Activated T-cell treated with anti-CD3 and anti-CD28 coated beads, Interleukin-2, amount 50 U/mL, for 4 hours (primary cell): ENCODE data around the gene CORO7. TPM values are rescaled to one million over a fixed set of nuclear protein-coding genes. Genes with fewer than 3 reads are reported as not detected.

Experiments
- ATAC-seq, 2 donors: fragments of 200-7000 bp; cut with Tn5 transposase; one replicate each; pipeline ENCODE4 v1.10.0; 2021
- DNase-seq: peaks from one replicate; pipeline ENCODE4 v3.0.0-alpha.2; 2020
- H3K27me3 Mint-ChIP-seq: one replicate; pipeline ENCODE4 v1.8.0; 2021; ENCODE audit warnings: low read depth, mixed read lengths
- H3K36me3 Mint-ChIP-seq: one replicate; pipeline ENCODE4 v1.8.0; 2022; ENCODE audit warnings: mixed read lengths; ENCODE audit not compliant: insufficient read depth
- H3K4me1 Mint-ChIP-seq: one replicate; pipeline ENCODE4 v1.8.0; 2021; ENCODE audit warnings: low read depth, mixed read lengths
- H3K4me3 Mint-ChIP-seq: one replicate; pipeline ENCODE4 v1.8.0; 2021; ENCODE audit warnings: mild to moderate bottlenecking, moderate library complexity, mixed read lengths
- H3K9me3 Mint-ChIP-seq: one replicate; pipeline ENCODE4 v1.8.0; 2021; ENCODE audit warnings: mixed read lengths
- total RNA-seq, 3 donors: library from RNA; stranded (reverse); gene quantifications; one replicate each; pipeline ENCODE4 v1.2.1, GENCODE V29; 2021

CORO7 gene
- total RNA-seq, 3 donors from 2014 or later, result 75.8 to 79.9 (median 76.4) TPM

- no peaks in the 10 kb centered on the region for H3K27me3 Mint-ChIP-seq
- H3K4me1 Mint-ChIP-seq, result peaks cover 10% of the 10 kb centered on the region
- DNase-seq, result no peak
- ATAC-seq, result no peak
- peaks cover 28% of the 10 kb centered on the region for H3K36me3 Mint-ChIP-seq
- H3K4me3 Mint-ChIP-seq, result no peak overlapping the region
- H3K9me3 Mint-ChIP-seq, result no peaks in the 10 kb centered on the region
Measured at GRCh38 chr16:4435337-4436067, 19.1 kb upstream of the CORO7 start.

- ATAC-seq (no peak), DNase-seq (no peak)
- H3K9me3 Mint-ChIP-seq, result no peaks in the 10 kb centered on the region
- peaks cover 30% of the 10 kb centered on the region for H3K36me3 Mint-ChIP-seq
- no peaks in the 10 kb centered on the region for H3K27me3 Mint-ChIP-seq
- H3K4me3 Mint-ChIP-seq, result no peak overlapping the region
- peaks cover 5% of the 10 kb centered on the region for H3K4me1 Mint-ChIP-seq
Measured at GRCh38 chr16:4433914-4434787, 17.8 kb upstream of the CORO7 start.

DNA sequence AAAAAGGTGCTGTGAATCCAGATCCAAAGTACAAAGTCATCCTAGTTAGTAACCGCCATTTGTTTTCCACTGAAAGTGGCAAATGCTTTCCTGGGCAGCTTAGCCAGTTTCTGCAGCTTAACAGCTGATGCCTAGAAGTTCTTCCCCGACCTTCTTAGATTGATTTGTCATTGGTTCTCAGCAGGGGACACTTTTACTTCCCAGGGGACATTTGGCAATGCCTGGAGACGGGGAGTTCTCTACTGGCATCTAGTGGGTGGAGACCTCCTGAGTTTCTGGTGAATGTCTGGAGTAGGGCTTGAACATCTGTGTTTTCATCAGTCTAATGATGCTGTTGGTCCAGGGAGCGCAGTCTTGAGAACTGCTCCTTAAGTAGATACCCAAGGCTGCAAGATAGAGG lies 16.8 kb upstream of the CORO7 start:
- peaks cover 34% of the 10 kb centered on the region for H3K36me3 Mint-ChIP-seq
- no peak overlapping the region for H3K4me3 Mint-ChIP-seq
- H3K27me3 Mint-ChIP-seq, result no peaks in the 10 kb centered on the region
- H3K9me3 Mint-ChIP-seq, result no peaks in the 10 kb centered on the region
- ATAC-seq (no peak), DNase-seq (no peak)
- H3K4me1 Mint-ChIP-seq, result peaks cover 9% of the 10 kb centered on the region

DNA sequence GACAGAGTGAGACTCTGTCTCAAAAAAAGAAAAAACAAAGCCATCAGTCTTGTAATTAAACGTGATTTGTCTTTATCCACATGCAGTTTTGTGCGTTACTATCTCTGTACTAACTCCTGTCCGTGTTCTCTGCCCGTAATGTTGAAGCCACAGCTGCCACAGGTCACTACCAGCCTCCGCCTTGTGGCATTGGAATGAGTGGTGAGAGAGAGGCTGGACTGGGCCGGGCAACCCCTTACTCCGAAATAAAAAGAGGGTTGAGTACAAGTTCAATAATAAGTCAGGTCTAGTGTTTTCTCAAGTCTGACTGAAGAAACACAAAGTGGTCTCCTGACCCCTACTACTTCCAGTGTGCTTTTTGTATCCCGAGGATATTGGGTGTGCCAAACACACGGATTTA lies 14.6 kb upstream of the CORO7 start:
- no peaks in the 10 kb centered on the region for H3K27me3 Mint-ChIP-seq
- H3K4me1 Mint-ChIP-seq, result peaks cover 22% of the 10 kb centered on the region
- H3K4me3 Mint-ChIP-seq, result no peak overlapping the region
- no peaks in the 10 kb centered on the region for H3K9me3 Mint-ChIP-seq
- ATAC-seq, result no peak
- H3K36me3 Mint-ChIP-seq, result peaks cover 28% of the 10 kb centered on the region
- DNase-seq, result no peak

GRCh38 chr16:4428500-4428899 lies 12.1 kb upstream of the CORO7 start:
- peaks cover 24% of the 10 kb centered on the region for H3K4me1 Mint-ChIP-seq
- H3K36me3 Mint-ChIP-seq, result peaks cover 17% of the 10 kb centered on the region
- no peak for ATAC-seq
- H3K27me3 Mint-ChIP-seq, result no peaks in the 10 kb centered on the region
- peak overlapping the region; percentile 58 for H3K4me3 Mint-ChIP-seq
- no peaks in the 10 kb centered on the region for H3K9me3 Mint-ChIP-seq
- DNase-seq, result no peak

GRCh38 chr16:4426722-4427372 lies 10.5 kb upstream of the CORO7 start:
- peak overlapping the region; percentile 97 for H3K4me3 Mint-ChIP-seq
- peaks cover 22% of the 10 kb centered on the region for H3K4me1 Mint-ChIP-seq
- no peak for DNase-seq
- H3K27me3 Mint-ChIP-seq, result no peaks in the 10 kb centered on the region
- peaks cover 14% of the 10 kb centered on the region for H3K36me3 Mint-ChIP-seq
- no peak for ATAC-seq
- H3K9me3 Mint-ChIP-seq, result no peaks in the 10 kb centered on the region

DNA sequence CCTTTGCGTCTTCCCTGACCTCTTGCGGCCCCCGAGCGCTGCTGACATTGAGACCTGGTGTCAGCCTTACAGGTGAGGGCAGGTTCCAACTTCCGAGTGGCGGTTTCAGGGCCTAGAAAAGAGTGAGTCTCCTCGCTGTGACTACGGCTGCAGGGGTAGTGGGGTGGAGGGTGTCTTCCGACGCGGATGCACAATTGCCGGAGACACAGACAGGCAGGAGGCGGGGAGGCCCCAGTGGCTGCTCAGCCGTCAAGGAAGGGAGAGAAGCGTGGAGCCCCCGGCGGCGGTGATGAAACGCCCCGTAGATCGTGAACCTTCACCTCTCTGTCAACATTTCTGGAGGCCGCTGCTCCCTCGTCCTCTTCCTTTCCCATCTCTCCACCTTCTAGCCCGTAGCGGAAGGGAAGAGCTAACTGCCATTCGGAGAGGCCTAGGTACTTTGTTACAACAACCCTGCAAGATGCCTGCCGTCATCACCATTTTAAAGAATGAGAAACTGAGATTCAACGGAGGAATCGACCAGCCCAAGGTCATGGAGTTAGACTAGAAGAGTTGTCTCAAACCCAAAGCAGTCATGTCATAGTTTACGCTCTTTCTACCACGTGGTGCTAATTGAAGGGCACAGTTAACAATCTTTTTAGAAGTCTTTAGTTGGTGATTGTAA lies 9.8 kb upstream of the CORO7 start:
- peak; percentile 45 to 52 for ATAC-seq
- Mint-ChIP-seq H3K36me3 (peaks cover 12% of the 10 kb centered on the region), H3K9me3 (no peaks in the 10 kb centered on the region), H3K4me3 (peak overlapping the region; percentile 97), H3K4me1 (peaks cover 22% of the 10 kb centered on the region), H3K27me3 (no peaks in the 10 kb centered on the region)
- peak; percentile 39 for DNase-seq

- ATAC-seq (peak; percentile 94), DNase-seq (peak; percentile 88)
- no peaks in the 10 kb centered on the region for H3K9me3 Mint-ChIP-seq
- peaks cover 10% of the 10 kb centered on the region for H3K36me3 Mint-ChIP-seq
- peak within 1 kb of the TSS; percentile 97 for H3K4me3 Mint-ChIP-seq
- peaks cover 22% of the 10 kb centered on the region for H3K4me1 Mint-ChIP-seq
- H3K27me3 Mint-ChIP-seq, result no peaks in the 10 kb centered on the region
Measured at GRCh38 chr16:4425378-4426020, 9.1 kb upstream of the CORO7 start, which contains the start of gene DNAJA3. TSS of gene DNAJA3 (plus strand) at chr16:4425868. CDS start at chr16:4425882, 14 bp downstream.

- Mint-ChIP-seq H3K9me3 (no peaks in the 10 kb centered on the region), H3K4me1 (peaks cover 11% of the 10 kb centered on the region), H3K4me3 (no peak overlapping the region)
Measured at GRCh38 chr16:4420505-4421105, 4.2 kb upstream of the CORO7 start.

GRCh38 chr16:4419402-4419959 lies 3.1 kb upstream of the CORO7 start:
- Mint-ChIP-seq H3K27me3 (no peaks in the 10 kb centered on the region), H3K4me1 (peaks cover 18% of the 10 kb centered on the region), H3K36me3 (no peaks in the 10 kb centered on the region), H3K9me3 (no peaks in the 10 kb centered on the region), H3K4me3 (no peak overlapping the region)
- DNase-seq, result no peak
- no peak for ATAC-seq

More at GRCh38 chr16:4420505-4421105, 4.2 kb upstream of the CORO7 start:
- ATAC-seq (no peak), DNase-seq (no peak)
- Mint-ChIP-seq H3K27me3 (no peaks in the 10 kb centered on the region), H3K36me3 (no peaks in the 10 kb centered on the region)

DNA sequence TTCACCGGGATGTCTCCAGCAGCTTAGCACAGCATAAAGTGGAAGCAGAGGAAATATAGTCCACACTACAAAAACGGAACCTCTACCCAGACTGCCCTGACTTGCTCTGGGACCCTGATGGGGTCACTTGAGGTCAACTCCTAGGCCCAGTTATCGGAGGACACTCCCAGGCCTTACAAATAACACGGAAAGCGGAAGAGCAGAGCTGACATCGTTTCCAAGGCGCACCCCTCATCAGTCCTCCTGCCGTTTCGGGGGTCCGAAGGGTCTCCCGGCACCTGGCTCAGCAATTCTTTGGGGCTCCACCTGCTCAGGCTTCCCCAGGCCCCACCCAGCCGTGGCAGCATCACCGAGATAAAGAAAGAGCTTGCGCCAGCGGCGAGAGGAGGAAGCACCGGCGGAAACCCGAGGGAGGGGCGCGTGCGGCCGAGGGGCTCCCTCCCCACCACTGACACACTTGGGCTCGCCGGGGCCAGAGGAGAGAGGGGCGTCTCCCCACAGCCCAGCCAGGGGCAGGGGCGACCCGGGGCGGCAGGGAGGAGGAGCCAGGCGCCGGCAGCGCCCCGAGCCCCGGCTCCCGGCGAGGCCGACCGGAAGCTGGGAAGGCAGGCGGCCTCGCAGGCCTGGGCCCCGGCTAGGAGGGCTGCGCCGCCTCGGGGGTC lies 727 bp downstream of the CORO7 start:
- Mint-ChIP-seq H3K4me1 (peaks cover 41% of the 10 kb centered on the region), H3K36me3 (peaks cover 7% of the 10 kb centered on the region), H3K4me3 (peak overlapping the region; percentile 92), H3K27me3 (no peaks in the 10 kb centered on the region), H3K9me3 (no peaks in the 10 kb centered on the region)
- ATAC-seq (peak; percentile 23 to 35), DNase-seq (peak; percentile 40)

DNA sequence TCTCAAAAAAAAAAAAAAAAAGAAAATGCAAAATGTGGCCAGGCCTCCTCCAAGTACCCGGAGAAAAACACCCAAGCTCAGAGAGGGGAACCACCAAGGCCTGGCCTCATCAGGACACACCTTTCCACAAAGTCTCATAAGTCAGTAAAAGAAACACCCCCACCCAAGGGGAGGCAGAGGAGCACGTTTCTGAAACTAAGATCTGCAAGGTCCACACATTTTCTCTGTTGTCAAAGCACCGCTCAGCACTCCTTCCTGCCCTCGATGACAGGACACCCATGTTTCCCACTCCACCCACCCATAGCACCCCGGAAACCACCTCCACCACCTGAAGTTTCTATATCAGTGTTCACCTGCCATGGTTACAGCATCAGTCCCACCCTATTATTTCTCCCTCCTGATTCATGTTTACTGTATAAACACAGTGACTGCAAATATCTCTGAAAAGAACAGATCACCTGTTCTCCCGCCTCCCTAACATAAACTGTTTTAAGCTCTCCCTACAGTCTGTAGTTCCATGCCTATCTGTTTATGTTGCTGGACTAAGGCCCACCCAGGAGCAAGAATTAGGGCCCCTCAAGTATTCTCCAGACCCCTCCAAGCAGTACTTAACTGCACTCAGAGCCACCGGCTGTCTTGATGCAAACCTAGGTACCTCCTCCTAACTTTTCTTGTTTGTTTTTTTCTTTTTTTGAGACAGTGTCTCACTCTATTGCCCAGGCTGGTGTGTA lies 2.0 kb downstream of the CORO7 start:
- DNase-seq (peak; percentile 65), ATAC-seq (peak; percentile 57 to 63)
- H3K9me3 Mint-ChIP-seq, result no peaks in the 10 kb centered on the region
- H3K27me3 Mint-ChIP-seq, result no peaks in the 10 kb centered on the region
- peak overlapping the region; percentile 92 for H3K4me3 Mint-ChIP-seq
- H3K4me1 Mint-ChIP-seq, result peaks cover 45% of the 10 kb centered on the region
- H3K36me3 Mint-ChIP-seq, result peaks cover 13% of the 10 kb centered on the region
